LNCAP (cell line): ENCODE data around the gene CCL18.
"Not testable (repeated sequence)": the region's sequence is repeated elsewhere in the genome, so short reads cannot be mapped to it uniquely, and the experiment has no call there.

Experiments
- CTCF ChIP-seq: fragments of 450-650 bp; IDR thresholded peaks from 2 replicates; pipeline ENCODE4 v1.5.1; 2017; ENCODE audit warnings: mild to moderate bottlenecking

Gene CCL18

GRCh38 chr17:36092230-36092629 is 28.2 kb downstream of the CCL18 start:
- TF ChIP-seq CTCF, result no peak

- no peak for TF ChIP-seq CTCF
Observed at GRCh38 chr17:36094232-36094631, 30.2 kb downstream of the CCL18 start.

GRCh38 chr17:36094746-36095145 is 30.7 kb downstream of the CCL18 start:
- TF ChIP-seq CTCF, result no peak

GRCh38 chr17:36095992-36096391 is 31.9 kb downstream of the CCL18 start:
- TF ChIP-seq CTCF, result no peak

GRCh38 chr17:36103401-36103975 is 39.4 kb downstream of the CCL18 start, which contains the start of gene CCL4:
TSS of gene CCL4 (plus strand) at chr17:36103827. CDS start at chr17:36103906, 79 bp downstream.
- not testable (repeated sequence) for TF ChIP-seq CTCF

- no peak for TF ChIP-seq CTCF
Observed at GRCh38 chr17:36104701-36105181, 40.7 kb downstream of the CCL18 start.

GRCh38 chr17:36105781-36106492 is 41.9 kb downstream of the CCL18 start:
- no peak for TF ChIP-seq CTCF
